Skeletal muscle tissue (tissue), 4 donors: Measurements from ENCODE around the gene SLC9C2. TPM values are rescaled to one million over a fixed set of nuclear protein-coding genes. Genes with fewer than 3 reads are reported as not detected.
"Not testable (repeated sequence)": the region's sequence is repeated elsewhere in the genome, so short reads cannot be mapped to it uniquely, and the experiment has no call there.

Experiments used
- H3K27ac ChIP-seq: one replicate; pipeline ENCODE4 v1.7.0; 2013; ENCODE audit warnings: mild to moderate bottlenecking, low read depth, low read length, inconsistent platforms
- H3K27me3 ChIP-seq, 3 donors: one replicate each; pipeline ENCODE4 v1.7.0; 2013; ENCODE audit warnings: low read length in 3 of 3; ENCODE audit not compliant: control insufficient read depth in 3 of 3, insufficient read depth in 3 of 3
- H3K36me3 ChIP-seq, 3 donors: one replicate each; pipeline ENCODE4 v1.7.0; 2013; ENCODE audit warnings: low read length in 3 of 3; ENCODE audit not compliant: control insufficient read depth in 3 of 3, insufficient read depth in 3 of 3
- H3K4me1 ChIP-seq, 3 donors: one replicate each; pipeline ENCODE4 v1.7.0; 2013; ENCODE audit warnings: low read length in 3 of 3, mild to moderate bottlenecking in 3 of 3; ENCODE audit not compliant: control insufficient read depth in 3 of 3, insufficient read depth in 3 of 3
- H3K4me3 ChIP-seq, 3 donors: one replicate each; pipeline ENCODE4 v1.7.0; 2013; ENCODE audit warnings: low read length in 3 of 3
- H3K9ac ChIP-seq, 3 donors: one replicate each; pipeline ENCODE4 v1.7.0; 2013; ENCODE audit warnings: low read length in 3 of 3, mild to moderate bottlenecking in 3 of 3, moderate library complexity in 2 of 3, low read depth in 1 of 3
- H3K9me3 ChIP-seq, 3 donors: one replicate each; pipeline ENCODE4 v1.7.0; 2013; ENCODE audit warnings: low read length in 3 of 3; ENCODE audit not compliant: control insufficient read depth in 3 of 3
- total RNA-seq: library from RNA; depleted of rRNA; stranded (reverse); fragments of >200 nt; gene quantifications from one replicate; pipeline ENCODE4 v1.2.3, GENCODE V29; 2014
- donor health status: Osteomylitis.

The SLC9C2 gene
- total RNA-seq, 1 donor from 2014 or later: under 0.01 TPM

DNA sequence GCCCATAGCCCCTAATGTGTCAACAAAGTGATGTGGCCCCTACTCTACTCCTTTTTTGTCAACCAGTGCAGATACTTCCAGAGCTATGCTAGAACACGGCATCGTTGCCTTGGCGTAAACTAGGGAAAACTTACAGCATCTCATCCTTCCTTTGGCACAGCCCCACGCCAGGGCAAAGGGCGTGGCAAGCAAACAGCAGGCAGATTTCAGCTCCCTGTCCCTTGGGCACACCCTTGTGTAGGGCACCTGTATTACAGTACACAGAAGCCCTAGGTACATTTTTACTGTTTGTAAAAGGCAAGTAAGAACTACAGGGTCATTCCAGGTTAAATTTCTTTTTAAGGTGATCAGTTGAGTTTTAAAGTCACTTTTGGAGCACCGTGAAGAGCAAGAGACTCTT is 96.4 kb downstream of the SLC9C2 start:
- H3K27ac ChIP-seq: no peak overlapping the region
- no peaks in the 10 kb centered on the region for H3K4me1 ChIP-seq
- H3K9ac ChIP-seq: no peak overlapping the region
- H3K9me3 ChIP-seq: no peaks in the 10 kb centered on the region
- no peaks in the 10 kb centered on the region for H3K36me3 ChIP-seq
- peaks cover 0 to 3% (median 0%) of the 10 kb centered on the region in 3 donors for H3K27me3 ChIP-seq
- H3K4me3 ChIP-seq: no peak overlapping the region

DNA sequence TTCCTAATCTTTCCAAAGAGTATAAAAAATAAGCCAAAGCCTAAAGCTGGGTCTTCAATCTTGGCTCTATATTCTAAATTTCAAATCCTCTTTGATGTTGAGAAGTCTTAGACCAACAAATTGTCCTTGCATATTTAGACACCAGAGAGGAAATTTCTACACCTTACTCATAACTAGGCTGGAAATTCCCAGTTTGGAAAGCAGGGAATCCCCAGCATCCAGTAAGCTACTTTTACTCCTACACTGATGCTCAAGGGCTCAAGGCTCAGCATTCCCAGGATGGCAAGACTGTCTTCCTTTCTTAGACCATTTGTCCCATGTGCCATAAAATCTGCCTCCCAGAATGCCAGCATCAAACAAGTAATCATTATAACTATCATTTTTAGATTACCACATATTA is 97.5 kb downstream of the SLC9C2 start:
- no peaks in the 10 kb centered on the region for H3K4me1 ChIP-seq
- no peak overlapping the region for H3K27ac ChIP-seq
- H3K36me3 ChIP-seq: no peaks in the 10 kb centered on the region
- no peak overlapping the region for H3K9ac ChIP-seq
- H3K27me3 ChIP-seq: peaks cover 0 to 3% (median 0%) of the 10 kb centered on the region in 3 donors
- H3K4me3 ChIP-seq: no peak overlapping the region
- no peaks in the 10 kb centered on the region for H3K9me3 ChIP-seq

DNA sequence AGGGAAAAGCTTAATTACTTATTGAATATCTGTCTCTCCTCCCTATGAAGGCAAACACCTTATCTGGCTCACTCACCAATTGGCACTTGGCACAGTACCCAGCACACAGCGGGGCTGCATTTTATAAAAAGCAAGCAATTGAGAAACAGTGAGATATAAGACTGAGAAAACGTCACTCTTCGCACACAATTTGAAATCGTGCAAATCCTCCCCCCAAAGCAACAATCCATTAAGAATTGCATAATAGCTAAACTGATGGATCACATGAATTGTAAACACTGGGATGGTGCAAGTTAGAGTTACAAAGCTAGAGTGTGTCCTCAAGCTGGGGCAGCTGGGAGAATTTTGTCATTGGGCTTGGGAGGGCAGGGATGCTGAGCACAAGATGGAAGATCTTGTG is 98.6 kb downstream of the SLC9C2 start:
- Histone ChIP-seq H3K4me1 (no peaks in the 10 kb centered on the region), H3K27me3 (peaks cover 0 to 3% (median 0%) of the 10 kb centered on the region in 3 donors), H3K4me3 (no peak overlapping the region), H3K9ac (no peak overlapping the region), H3K27ac (no peak overlapping the region), H3K9me3 (no peaks in the 10 kb centered on the region), H3K36me3 (peaks cover 0 to 3% (median 0%) of the 10 kb centered on the region in 3 donors)

DNA sequence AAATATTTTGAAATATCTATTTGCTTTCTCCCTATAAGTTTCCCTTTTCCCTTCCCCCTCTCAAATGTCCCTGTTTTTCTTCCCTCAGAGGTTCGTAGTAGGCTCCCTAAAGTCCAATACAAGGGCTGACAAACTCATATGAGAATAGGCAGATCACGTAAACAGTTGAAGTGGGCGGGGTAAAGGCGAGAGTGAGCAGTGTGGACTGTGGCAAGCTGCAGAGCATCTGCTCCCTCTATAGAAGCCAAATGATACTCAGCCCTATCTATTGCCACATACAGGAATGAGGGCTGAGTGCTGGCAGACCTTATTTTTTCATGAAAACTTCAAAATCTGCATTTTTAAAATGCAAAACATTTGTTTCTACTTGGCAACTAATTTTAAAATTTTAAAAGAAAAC is 99.5 kb downstream of the SLC9C2 start:
- H3K9ac ChIP-seq: no peak overlapping the region
- H3K36me3 ChIP-seq: peaks cover 0 to 3% (median 0%) of the 10 kb centered on the region in 3 donors
- H3K27ac ChIP-seq: no peak overlapping the region
- peaks cover 0 to 3% (median 0%) of the 10 kb centered on the region in 3 donors for H3K27me3 ChIP-seq
- H3K9me3 ChIP-seq: no peaks in the 10 kb centered on the region
- no peak overlapping the region for H3K4me3 ChIP-seq
- H3K4me1 ChIP-seq: no peaks in the 10 kb centered on the region

DNA sequence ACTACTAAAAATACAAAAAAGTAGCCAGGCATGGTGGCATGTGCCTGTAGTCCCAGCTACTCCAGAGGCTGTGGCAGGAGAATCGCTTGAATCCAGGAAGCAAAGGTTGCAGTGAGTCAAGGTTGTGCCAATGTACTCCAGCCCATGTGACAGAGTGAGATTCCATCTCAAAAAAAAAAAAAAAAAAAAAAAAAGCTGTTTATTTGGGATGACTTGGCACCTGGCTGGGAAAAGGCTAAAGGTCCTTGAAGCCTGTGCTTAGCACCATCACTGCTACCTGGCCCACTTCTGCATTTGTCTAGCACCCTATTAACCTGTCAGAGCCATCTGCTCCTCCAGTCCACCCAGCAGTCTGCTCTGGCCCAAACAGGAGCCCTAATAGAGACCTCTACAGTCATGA is 100.8 kb downstream of the SLC9C2 start:
- H3K9me3 ChIP-seq: no peaks in the 10 kb centered on the region
- no peak overlapping the region for H3K4me3 ChIP-seq
- no peaks in the 10 kb centered on the region for H3K4me1 ChIP-seq
- peaks cover 0 to 3% (median 0%) of the 10 kb centered on the region in 3 donors for H3K36me3 ChIP-seq
- H3K27ac ChIP-seq: no peak overlapping the region
- no peak overlapping the region for H3K9ac ChIP-seq
- peaks cover 0 to 3% (median 0%) of the 10 kb centered on the region in 3 donors for H3K27me3 ChIP-seq

DNA sequence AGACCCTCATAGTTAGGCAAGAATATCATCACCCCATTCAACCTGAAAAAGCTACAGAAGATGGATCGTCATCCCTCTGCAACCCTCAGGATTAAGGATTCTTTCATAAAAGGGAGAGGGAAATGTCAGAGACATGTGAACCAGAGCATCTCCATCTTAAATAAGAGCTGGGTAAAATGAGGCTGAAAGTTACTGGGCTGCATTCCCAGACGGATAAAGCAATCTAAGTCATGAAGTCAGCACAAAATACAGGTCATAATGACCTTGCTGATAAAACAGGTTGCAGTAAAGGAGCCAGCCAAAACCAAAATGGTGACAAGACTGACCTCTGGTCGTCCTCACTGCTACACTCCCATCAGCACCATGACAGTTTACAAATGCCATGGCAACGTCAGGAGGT is 103.1 kb downstream of the SLC9C2 start:
- H3K9ac ChIP-seq: no peak overlapping the region
- H3K27ac ChIP-seq: no peak overlapping the region
- H3K9me3 ChIP-seq: no peaks in the 10 kb centered on the region
- H3K36me3 ChIP-seq: peaks cover 0 to 3% (median 0%) of the 10 kb centered on the region in 3 donors
- no peaks in the 10 kb centered on the region for H3K4me1 ChIP-seq
- no peak overlapping the region for H3K4me3 ChIP-seq
- peaks cover 0 to under 1% (median 0%) of the 10 kb centered on the region in 3 donors for H3K27me3 ChIP-seq

DNA sequence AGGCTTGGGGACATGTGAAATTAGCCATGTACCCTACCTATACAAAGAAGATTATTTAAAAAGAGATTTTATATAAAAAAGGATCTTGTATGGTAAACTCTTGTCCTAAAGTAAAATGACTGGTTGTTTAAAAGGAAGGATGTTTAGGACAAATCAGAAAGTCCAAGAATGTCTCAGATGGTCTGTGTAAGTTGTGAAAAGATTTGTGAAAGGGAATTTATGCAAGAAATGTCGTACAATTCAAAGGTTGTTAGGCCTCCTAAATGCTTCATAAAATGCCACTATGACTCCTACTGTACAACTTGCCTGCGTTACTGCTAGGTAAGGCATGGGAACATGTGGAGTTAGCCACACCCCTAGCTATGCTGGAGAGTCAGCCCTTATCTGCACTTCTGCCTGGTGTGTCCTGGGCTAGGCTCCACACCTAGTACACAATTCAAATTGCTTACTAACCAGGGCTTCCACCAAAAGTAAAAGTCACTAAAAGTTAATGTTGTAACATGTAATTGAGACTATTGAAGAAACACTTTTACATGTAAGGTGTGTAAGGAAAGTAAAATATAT is 106.0 kb downstream of the SLC9C2 start:
- no peak overlapping the region for H3K9ac ChIP-seq
- peaks cover 0 to 3% (median 0%) of the 10 kb centered on the region in 3 donors for H3K36me3 ChIP-seq
- H3K9me3 ChIP-seq: no peaks in the 10 kb centered on the region
- no peaks in the 10 kb centered on the region for H3K4me1 ChIP-seq
- H3K27me3 ChIP-seq: no peaks in the 10 kb centered on the region
- no peak overlapping the region for H3K4me3 ChIP-seq
- H3K27ac ChIP-seq: no peak overlapping the region

DNA sequence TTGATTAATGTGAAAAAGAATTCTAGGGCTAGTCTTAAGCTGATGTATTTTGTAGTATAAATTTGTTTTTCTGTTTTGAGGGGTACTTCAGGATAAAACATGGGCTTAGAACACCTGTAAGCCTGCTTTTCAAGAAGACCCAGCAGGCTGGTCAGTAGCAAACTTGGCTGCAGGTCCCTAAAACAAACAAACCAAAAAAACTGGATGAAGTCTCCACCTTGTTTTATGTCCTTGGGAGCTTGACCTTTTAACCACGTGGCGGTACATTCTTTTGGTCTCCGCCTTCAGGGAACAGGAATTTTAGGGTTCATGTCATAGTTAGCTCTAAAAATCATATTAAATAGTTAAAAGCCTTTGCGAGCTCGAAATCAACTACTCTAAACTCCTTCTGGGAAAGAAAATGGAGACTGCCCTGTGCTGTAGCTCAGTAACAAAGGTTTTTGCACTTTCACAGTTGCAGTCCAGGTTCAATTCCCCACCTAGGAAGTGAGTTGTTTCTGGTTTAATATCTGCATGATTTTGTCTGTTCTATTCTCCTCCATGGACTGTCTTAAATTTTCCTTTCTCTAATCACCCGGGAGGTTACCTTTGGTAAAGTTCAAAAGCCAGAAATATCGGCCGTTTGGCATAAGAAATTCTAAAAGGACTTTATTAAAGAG is 107.1 kb downstream of the SLC9C2 start:
- peaks cover 0 to 4% (median 3%) of the 10 kb centered on the region in 3 donors for H3K36me3 ChIP-seq
- H3K9me3 ChIP-seq: no peaks in the 10 kb centered on the region
- H3K27ac ChIP-seq: no peak overlapping the region
- no peaks in the 10 kb centered on the region for H3K4me1 ChIP-seq
- no peaks in the 10 kb centered on the region for H3K27me3 ChIP-seq
- H3K9ac ChIP-seq: no peak overlapping the region
- no peak overlapping the region for H3K4me3 ChIP-seq

DNA sequence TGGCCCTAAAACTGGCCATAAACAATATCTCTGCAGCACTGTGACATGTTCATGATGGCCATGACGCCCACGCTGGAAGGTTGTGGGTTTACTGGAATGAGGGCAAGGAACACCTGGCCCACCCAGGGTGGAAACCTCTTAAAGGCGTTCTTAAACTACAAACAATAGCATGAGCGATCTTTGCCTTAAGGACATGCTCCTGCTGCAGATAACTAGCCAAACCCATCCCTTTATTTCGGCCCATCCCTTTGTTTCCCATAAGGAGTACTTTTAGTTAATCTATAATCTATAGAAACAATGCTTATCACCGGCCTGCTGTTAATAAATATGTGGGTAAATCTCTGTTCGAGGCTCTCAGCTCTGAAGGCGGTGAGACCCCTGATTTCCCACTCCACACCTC is 109.7 kb downstream of the SLC9C2 start:
- not testable (repeated sequence) for H3K9me3 ChIP-seq, H3K4me1 ChIP-seq, H3K27ac ChIP-seq, H3K27me3 ChIP-seq, H3K9ac ChIP-seq, H3K4me3 ChIP-seq
- peaks cover 12 to 23% (median 15%) of the 10 kb centered on the region in 3 donors for H3K36me3 ChIP-seq

DNA sequence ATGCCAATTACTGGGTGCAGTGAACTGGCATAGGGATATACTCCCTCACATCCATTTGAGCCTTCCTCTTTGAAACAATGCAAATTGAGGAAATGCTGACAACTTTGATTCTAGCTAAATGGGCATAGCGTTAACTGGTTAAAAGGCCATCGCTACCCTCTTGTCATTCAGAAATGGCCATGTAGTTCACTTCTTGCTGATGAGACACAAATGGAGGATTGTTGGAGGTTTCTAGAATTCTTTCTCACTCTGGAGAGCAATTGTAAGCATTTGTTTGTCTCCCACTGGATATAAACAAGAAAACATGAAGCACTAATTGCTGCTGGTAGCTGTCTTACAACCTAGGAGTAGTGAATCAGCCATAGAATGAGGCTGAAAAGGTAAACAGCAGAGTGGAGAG is 111.4 kb downstream of the SLC9C2 start:
- Histone ChIP-seq H3K9me3 (no peaks in the 10 kb centered on the region), H3K4me3 (no peak overlapping the region), H3K36me3 (peaks cover 23 to 38% (median 32%) of the 10 kb centered on the region in 3 donors), H3K9ac (no peak overlapping the region), H3K27me3 (no peaks in the 10 kb centered on the region), H3K27ac (no peak overlapping the region), H3K4me1 (no peaks in the 10 kb centered on the region)
